ENCODE measurements around the gene PPP1R8.

Gene PPP1R8

GRCh38 chr1:27872802-27873551 lies 42.4 kb downstream of the PPP1R8 start:
- DNase-seq = no peak

- DNase-seq = no peak
Measured at GRCh38 chr1:27873671-27874384, 43.2 kb downstream of the PPP1R8 start.

- no peak for DNase-seq
Measured at GRCh38 chr1:27876341-27877114, 45.9 kb downstream of the PPP1R8 start.

GRCh38 chr1:27877115-27877416 lies 46.5 kb downstream of the PPP1R8 start:
- no peak for DNase-seq

GRCh38 chr1:27878039-27878438 lies 47.5 kb downstream of the PPP1R8 start:
- no peak for DNase-seq

- DNase-seq = no peak
Measured at GRCh38 chr1:27878787-27879335, 48.3 kb downstream of the PPP1R8 start.

- no peak for DNase-seq
Measured at GRCh38 chr1:27879374-27880082, 48.9 kb downstream of the PPP1R8 start.

GRCh38 chr1:27882543-27882903 lies 51.9 kb downstream of the PPP1R8 start:
- DNase-seq = no peak

- DNase-seq = no peak
Measured at GRCh38 chr1:27883536-27883935, 53.0 kb downstream of the PPP1R8 start.

- no peak for DNase-seq
Measured at GRCh38 chr1:27884006-27884954, 53.7 kb downstream of the PPP1R8 start.

GRCh38 chr1:27885114-27885528 lies 54.5 kb downstream of the PPP1R8 start:
- DNase-seq = no peak

GRCh38 chr1:27885621-27886352 lies 55.2 kb downstream of the PPP1R8 start:
- no peak for DNase-seq

GRCh38 chr1:27886353-27886679 lies 55.7 kb downstream of the PPP1R8 start:
- DNase-seq = no peak

GRCh38 chr1:27886744-27887143 lies 56.2 kb downstream of the PPP1R8 start:
- no peak for DNase-seq

GRCh38 chr1:27887215-27888021 lies 56.8 kb downstream of the PPP1R8 start:
- no peak for DNase-seq

GRCh38 chr1:27889506-27889905 lies 58.9 kb downstream of the PPP1R8 start:
- DNase-seq = no peak

GRCh38 chr1:27891196-27891889 lies 60.8 kb downstream of the PPP1R8 start:
- DNase-seq = no peak

- no peak for DNase-seq
Measured at GRCh38 chr1:27894521-27894920, 63.9 kb downstream of the PPP1R8 start.

Measured in kidney glomerular epithelial cell (primary cell).